WERI-Rb-1 (cell line): Measurements from ENCODE around the gene ALG12.

Experiments
- DNase-seq: peaks from one replicate; pipeline ENCODE4 v3.0.0-alpha.2; 2020
- H3K27ac ChIP-seq: fragments of 250-450 bp; sonication (Bioruptor Pico); 2 replicates; pipeline ENCODE4 v1.5.1; 2020; ENCODE audit warnings: mild to moderate bottlenecking, moderate library complexity
- H3K27me3 ChIP-seq: fragments of 250-450 bp; sonication (Bioruptor Pico); 2 replicates; pipeline ENCODE4 v1.5.1; 2021; ENCODE audit warnings: mild to moderate bottlenecking, low read depth, moderate library complexity; ENCODE audit not compliant: insufficient read depth, severe bottlenecking
- H3K36me3 ChIP-seq: fragments of 250-450 bp; sonication (Bioruptor Pico); 2 replicates; pipeline ENCODE4 v1.5.1; 2020; ENCODE audit warnings: mild to moderate bottlenecking, moderate library complexity
- H3K4me3 ChIP-seq: 2 replicates; pipeline ENCODE4 v1.5.1; 2011; ENCODE audit warnings: low read depth, mild to moderate bottlenecking, control low read depth, low read length
- H3K9me3 ChIP-seq: fragments of 250-450 bp; sonication (Bioruptor Pico); 2 replicates; pipeline ENCODE4 v1.5.1; 2021; ENCODE audit warnings: mild to moderate bottlenecking, moderate library complexity; ENCODE audit not compliant: severe bottlenecking
- TF ChIP-seq, protein P1 (sequence below): IDR thresholded peaks from 2 replicates; pipeline ENCODE4 v1.5.1; 2011; ENCODE audit warnings: low read depth, mild to moderate bottlenecking, control low read depth, inconsistent platforms, low read length

The ALG12 gene

DNA sequence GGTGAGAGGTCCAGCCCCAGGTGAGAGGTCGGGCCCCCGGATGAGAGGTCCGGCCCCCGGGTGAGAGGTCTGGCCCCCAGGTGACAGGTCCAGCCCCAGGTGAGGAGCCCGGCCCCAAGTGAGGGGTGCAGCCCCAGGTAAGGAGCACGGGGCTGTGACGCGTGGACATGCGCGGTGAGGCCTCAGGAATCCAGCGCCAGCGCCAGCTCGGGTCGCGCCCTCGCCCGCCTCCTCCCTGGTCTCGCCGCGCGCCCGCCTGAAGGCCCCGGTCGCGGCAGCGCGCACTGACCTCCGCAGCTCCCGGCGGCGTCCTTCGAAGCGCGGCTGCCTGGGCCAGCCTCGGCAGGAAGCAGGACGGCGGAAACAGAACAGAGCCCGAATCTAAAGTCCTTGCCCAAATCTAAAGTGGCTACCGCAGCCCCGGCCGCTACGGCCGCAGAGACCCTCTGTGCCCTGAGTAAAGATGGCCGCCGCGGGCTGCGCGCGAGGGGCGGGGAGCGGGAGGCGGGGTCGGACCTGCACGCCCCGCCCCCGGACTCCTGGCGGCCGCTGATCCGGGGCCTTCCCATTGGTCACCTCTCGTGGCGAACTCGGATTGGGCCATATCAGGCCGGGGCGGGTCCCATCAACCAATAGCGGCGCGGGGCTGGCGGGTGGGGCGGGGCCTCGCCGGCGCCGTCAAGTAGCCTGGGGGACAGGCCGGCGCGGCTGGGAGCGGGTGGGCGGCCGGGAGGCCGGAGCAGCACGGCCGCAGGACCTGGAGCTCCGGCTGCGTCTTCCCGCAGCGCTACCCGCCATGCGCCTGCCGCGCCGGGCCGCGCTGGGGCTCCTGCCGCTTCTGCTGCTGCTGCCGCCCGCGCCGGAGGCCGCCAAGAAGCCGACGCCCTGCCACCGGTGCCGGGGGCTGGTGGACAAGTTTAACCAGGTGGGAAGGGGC, at the start of gene ALG12, which contains the start of gene CRELD2:
Gene ALG12, minus strand, starts transcription at position 465 of the 937 bp plus-strand sequence. CDS start 4,673 bp downstream, outside the sequence.
Gene CRELD2, plus strand, starts transcription at position 661 of the 937 bp plus-strand sequence. Its CDS starts 136 bp downstream, at position 797.
- H3K4me3 ChIP-seq: peak within 1 kb of the TSS; percentile 94
- TF ChIP-seq, protein P1, sequence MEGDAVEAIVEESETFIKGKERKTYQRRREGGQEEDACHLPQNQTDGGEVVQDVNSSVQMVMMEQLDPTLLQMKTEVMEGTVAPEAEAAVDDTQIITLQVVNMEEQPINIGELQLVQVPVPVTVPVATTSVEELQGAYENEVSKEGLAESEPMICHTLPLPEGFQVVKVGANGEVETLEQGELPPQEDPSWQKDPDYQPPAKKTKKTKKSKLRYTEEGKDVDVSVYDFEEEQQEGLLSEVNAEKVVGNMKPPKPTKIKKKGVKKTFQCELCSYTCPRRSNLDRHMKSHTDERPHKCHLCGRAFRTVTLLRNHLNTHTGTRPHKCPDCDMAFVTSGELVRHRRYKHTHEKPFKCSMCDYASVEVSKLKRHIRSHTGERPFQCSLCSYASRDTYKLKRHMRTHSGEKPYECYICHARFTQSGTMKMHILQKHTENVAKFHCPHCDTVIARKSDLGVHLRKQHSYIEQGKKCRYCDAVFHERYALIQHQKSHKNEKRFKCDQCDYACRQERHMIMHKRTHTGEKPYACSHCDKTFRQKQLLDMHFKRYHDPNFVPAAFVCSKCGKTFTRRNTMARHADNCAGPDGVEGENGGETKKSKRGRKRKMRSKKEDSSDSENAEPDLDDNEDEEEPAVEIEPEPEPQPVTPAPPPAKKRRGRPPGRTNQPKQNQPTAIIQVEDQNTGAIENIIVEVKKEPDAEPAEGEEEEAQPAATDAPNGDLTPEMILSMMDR: no peak
- H3K27ac ChIP-seq: peak within 1 kb of the TSS; percentile 95
- peak; percentile 97 for DNase-seq
- H3K27me3 ChIP-seq: no peaks in the 10 kb centered on the region
- H3K9me3 ChIP-seq: no peaks in the 10 kb centered on the region
- H3K36me3 ChIP-seq: peaks cover 19% of the 10 kb centered on the region

- TF ChIP-seq, protein P1: no peak
- DNase-seq: peak; percentile 9
- Histone ChIP-seq H3K36me3 (peaks cover 20% of the 10 kb centered on the region), H3K27me3 (no peaks in the 10 kb centered on the region), H3K27ac (no peak overlapping the region), H3K4me3 (no peak overlapping the region), H3K9me3 (no peaks in the 10 kb centered on the region)
Observed at GRCh38 chr22:49967706-49968208, 49.5 kb upstream of the ALG12 start.

- no peaks in the 10 kb centered on the region for H3K27me3 ChIP-seq
- TF ChIP-seq, protein P1: no peak
- H3K36me3 ChIP-seq: peaks cover 25% of the 10 kb centered on the region
- peak; percentile 9 for DNase-seq
- no peaks in the 10 kb centered on the region for H3K9me3 ChIP-seq
- no peak overlapping the region for H3K4me3 ChIP-seq
- peak overlapping the region; percentile 16 for H3K27ac ChIP-seq
Observed at GRCh38 chr22:49966774-49967705, 48.8 kb upstream of the ALG12 start.

DNA sequence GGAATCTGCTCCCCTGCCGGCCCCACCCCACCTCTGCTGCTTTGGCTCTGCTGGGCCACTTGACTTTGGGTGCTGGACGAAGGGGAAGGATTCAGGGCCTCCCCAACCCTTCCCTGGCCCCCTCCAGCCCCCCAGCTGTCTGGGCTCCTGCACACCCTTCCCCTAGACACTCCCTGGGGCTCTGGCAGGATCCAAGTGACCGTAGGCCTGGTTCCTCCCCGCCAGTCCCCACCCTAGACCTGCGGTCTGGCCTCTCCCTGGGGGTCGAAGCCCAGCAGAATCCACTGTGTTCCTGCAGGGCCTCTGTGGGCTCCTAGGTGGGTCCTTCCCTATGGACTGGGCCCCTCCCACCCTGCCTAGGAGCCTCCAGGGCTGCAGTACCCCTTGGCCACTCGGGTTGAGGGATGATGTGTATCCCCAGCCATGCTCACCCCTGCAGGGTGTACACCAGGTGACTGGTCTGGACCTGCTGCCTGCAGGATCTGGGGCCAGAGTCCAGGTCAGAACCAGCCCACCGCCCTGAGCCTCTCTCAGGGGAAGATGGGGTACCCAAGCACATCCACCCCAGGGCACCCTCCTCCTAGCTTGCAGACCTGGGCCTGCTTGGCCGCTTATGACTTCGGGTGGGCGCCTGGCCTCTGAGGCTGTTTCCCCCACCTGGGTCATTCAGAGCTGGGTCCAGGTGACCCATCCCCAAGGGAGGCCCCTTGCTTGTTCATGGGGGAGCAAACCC, 48.0 kb upstream of the ALG12 start:
- Histone ChIP-seq H3K27me3 (no peaks in the 10 kb centered on the region), H3K36me3 (peaks cover 32% of the 10 kb centered on the region), H3K4me3 (no peak overlapping the region), H3K9me3 (no peaks in the 10 kb centered on the region), H3K27ac (no peak overlapping the region; the same call in 1 of the 2 replicates)
- TF ChIP-seq, protein P1: no peak
- DNase-seq: no peak
